ENCODE results near the gene TNNI3. TPM values are rescaled to one million over a fixed set of nuclear protein-coding genes. Genes with fewer than 3 reads are reported as not detected.
"Not testable (repeated sequence)": the region's sequence is repeated elsewhere in the genome, so short reads cannot be mapped to it uniquely, and the experiment has no call there.

Gene TNNI3
- total and polyA plus RNA-seq, 10 of the 15 experiments (the other 5 are each of a cell fraction or from before 2014, with no cell fraction given): not detected

DNA sequence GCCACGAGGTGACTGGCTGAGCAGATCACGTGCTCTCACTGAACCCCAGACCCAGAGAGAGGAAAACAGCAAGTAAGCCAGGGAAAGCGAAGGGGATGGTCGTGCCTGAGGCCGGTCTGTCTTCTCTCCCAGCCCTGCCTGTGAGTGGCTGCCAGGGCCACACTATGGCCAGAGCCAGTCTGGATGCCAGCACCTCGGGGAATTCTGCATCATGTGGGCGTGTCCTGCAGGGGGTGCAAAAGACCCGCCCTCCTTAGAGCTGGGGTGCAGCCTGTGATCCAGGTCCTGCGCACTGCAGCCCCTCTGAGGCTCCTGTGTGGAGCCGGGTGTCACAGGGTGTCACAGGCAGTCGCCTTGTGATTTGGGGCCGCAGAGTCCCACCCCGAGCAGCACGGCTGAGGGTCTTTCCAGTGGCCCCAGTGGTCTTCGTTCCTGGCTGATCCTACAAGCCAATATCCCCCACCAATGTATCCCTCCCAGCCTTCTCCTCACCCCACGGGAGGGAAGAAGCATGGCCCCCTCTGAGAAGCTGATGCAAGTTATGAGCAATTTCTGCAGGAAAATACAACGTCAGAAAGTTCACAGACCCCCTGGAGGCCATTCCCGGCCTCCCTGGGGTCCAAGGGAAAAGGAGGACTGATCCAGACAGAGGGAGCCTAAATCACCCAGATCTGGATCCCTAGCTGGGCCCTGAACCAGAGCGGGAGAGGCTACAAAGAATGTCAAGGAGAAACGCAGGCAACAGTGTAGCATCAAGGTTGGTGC is 47.8 kb downstream of the TNNI3 start:
- Histone ChIP-seq H3K36me3 (ENCODE audit: control insufficient read depth in 2 of 2, insufficient read depth in 2 of 2, low read length in 1 of 2) (peaks cover 2 to 6% of the 10 kb centered on the region in 2 experiments; a peak in 3 of 4 replicates), H2AFZ (ENCODE audit: control insufficient read depth, low read depth, low read length) (no peak overlapping the region), H3K4me1 (ENCODE audit: control insufficient read depth, insufficient read depth, low read length) (peaks cover 7% of the 10 kb centered on the region; the same call in 1 of the 2 replicates), H3K9me3 (replicated peaks; ENCODE audit: control insufficient read depth, insufficient read depth, low read length) (no peaks in the 10 kb centered on the region), H3K27ac (ENCODE audit: control insufficient read depth, insufficient read depth) (no peak overlapping the region), H3K9ac (ENCODE audit: control insufficient read depth, insufficient read depth, low read length) (no peak overlapping the region), H3K4me2 (ENCODE audit: control insufficient read depth, insufficient read depth) (no peak overlapping the region), H3K79me2 (ENCODE audit: control insufficient read depth, insufficient read depth, low read length) (peaks cover 14% of the 10 kb centered on the region), H3K27me3 (replicated peaks in 1 of 2; ENCODE audit: control insufficient read depth in 2 of 2, insufficient read depth in 2 of 2, low read length in 1 of 2) (no peaks in the 10 kb centered on the region), H4K20me1 (ENCODE audit: control insufficient read depth, insufficient read depth) (no peaks in the 10 kb centered on the region), H3K4me3 (no peak overlapping the region)
- SMC1A ChIA-PET (ENCODE audit: uncharacterized antibody, unreplicated experiment): no interaction called here
- CTCF ChIA-PET: no interaction called here
- no TSS peak for BruUV-seq (replicated peaks)
- intact Hi-C loops (cut with micrococcal nuclease; ENCODE audit: unreplicated experiment) (no loop called here), in situ Hi-C loops (cut with MboI) (no loop called here)
- TF ChIP-seq CREM (IDR thresholded peaks at IDR 0.05; ENCODE audit: low read depth) (no peak), TARDBP (IDR thresholded peaks at IDR 0.05; ENCODE audit: borderline replicate concordance) (no peak)
- TF ChIP-seq, protein P1, sequence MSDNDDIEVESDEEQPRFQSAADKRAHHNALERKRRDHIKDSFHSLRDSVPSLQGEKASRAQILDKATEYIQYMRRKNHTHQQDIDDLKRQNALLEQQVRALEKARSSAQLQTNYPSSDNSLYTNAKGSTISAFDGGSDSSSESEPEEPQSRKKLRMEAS (IDR thresholded peaks at IDR 0.05; ENCODE audit: low read depth, low read length): no peak
- POLR2A ChIA-PET: no interaction called here
- FAIRE-seq (no peak), ATAC-seq (no peak), DNase-seq (ENCODE audit: low read depth, low spot score) (no peak)
- RAD21 ChIA-PET (ENCODE audit: unreplicated experiment): no interaction called here
- 91% methylated on average over 20 of the region's 20 CpGs for WGBS (ENCODE audit: insufficient coverage, insufficient replicate concordance, low lambda C conversion rate, missing lambda C conversion rate)

DNA sequence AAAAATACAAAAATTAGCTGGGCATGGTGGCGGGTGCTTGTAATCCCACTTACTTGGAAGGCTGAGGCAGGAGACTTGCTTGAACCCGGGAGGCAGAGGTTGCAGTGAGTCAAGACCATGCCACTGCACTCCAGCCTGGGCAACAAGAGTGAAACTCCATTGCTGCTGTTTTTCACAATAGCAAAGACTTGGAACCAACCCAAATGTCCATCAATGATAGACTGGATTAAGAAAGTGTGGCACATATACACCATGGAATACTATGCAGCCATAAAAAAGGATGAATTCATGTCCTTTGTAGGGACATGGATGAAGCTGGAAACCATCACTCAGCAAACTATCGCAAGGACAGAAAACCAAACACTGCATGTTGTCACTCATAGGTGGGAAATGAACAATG is 50.3 kb downstream of the TNNI3 start:
- H3K4me1 ChIP-seq (ENCODE audit: control insufficient read depth, insufficient read depth, low read length); FAIRE-seq; H3K9ac ChIP-seq (ENCODE audit: control insufficient read depth, insufficient read depth, low read length); H3K4me3 ChIP-seq; RAD21 ChIA-PET (ENCODE audit: unreplicated experiment); in situ Hi-C loops (cut with MboI); POLR2A ChIA-PET; H3K4me2 ChIP-seq (ENCODE audit: control insufficient read depth, insufficient read depth); ATAC-seq; H3K27me3 ChIP-seq (replicated peaks in 1 of 2; ENCODE audit: control insufficient read depth in 2 of 2, insufficient read depth in 2 of 2, low read length in 1 of 2); H4K20me1 ChIP-seq (ENCODE audit: control insufficient read depth, insufficient read depth); BruUV-seq (replicated peaks); H2AFZ ChIP-seq (ENCODE audit: control insufficient read depth, low read depth, low read length); H3K79me2 ChIP-seq (ENCODE audit: control insufficient read depth, insufficient read depth, low read length); DNase-seq (ENCODE audit: low read depth, low spot score); intact Hi-C loops (cut with micrococcal nuclease; ENCODE audit: unreplicated experiment); H3K9me3 ChIP-seq (replicated peaks; ENCODE audit: control insufficient read depth, insufficient read depth, low read length); SMC1A ChIA-PET (ENCODE audit: uncharacterized antibody, unreplicated experiment); H3K27ac ChIP-seq (ENCODE audit: control insufficient read depth, insufficient read depth); H3K36me3 ChIP-seq (ENCODE audit: control insufficient read depth in 2 of 2, insufficient read depth in 2 of 2, low read length in 1 of 2): not testable (repeated sequence)
- WGBS (ENCODE audit: insufficient coverage, insufficient replicate concordance, low lambda C conversion rate, missing lambda C conversion rate): 100% methylated on average over 3 of the region's 3 CpGs
- CTCF ChIA-PET: interaction anchor here (1.4 kb wide), 1 partner anchor 19 kb away, joined by 4 read pairs; no protein-coding TSS in a partner anchor

Data from GM12878 (cell line).